Measurements from ENCODE around the gene ATG13. TPM values are rescaled to one million over a fixed set of nuclear protein-coding genes. Genes with fewer than 3 reads are reported as not detected.
"Not testable (repeated sequence)": the region's sequence is repeated elsewhere in the genome, so short reads cannot be mapped to it uniquely, and the experiment has no call there.

Gene ATG13
- total RNA-seq, 1 experiment from 2014 or later: 109 TPM

- no peak overlapping the region for H3K4me3 ChIP-seq
- ChIA-PET CTCF (no interaction called here), POLR2A (ENCODE audit: unreplicated experiment) (interaction anchor here (0.5 kb wide), 1 partner anchor 480 kb away, joined by 3 read pairs; no protein-coding TSS in a partner anchor)
- no TSS peak for BruUV-seq (replicated peaks)
- H3K36me3 ChIP-seq (ENCODE audit: low read depth): 0 out of 2 replicates have a peak, but pooled peaks cover 6% of the 10 kb centered on the region
- peaks cover 7% of the 10 kb centered on the region; the same call in 1 of the 2 replicates for H3F3A ChIP-seq (ENCODE audit: insufficient read depth, low read depth)
- no peak for DNase-seq
- no peak overlapping the region for H3K27ac ChIP-seq
- H2AFZ ChIP-seq: no peak overlapping the region
- intact Hi-C loops (cut with micrococcal nuclease; ENCODE audit: unreplicated experiment): no loop called here
- no peaks in the 10 kb centered on the region for H3K9me3 ChIP-seq (ENCODE audit: insufficient read depth, low read depth)
- H3K4me2 ChIP-seq: no peak overlapping the region
- no peaks in the 10 kb centered on the region for H3K9me2 ChIP-seq (ENCODE audit: insufficient read depth)
- TF ChIP-seq CTCF (conservative IDR thresholded peaks at IDR 0.05) (no peak), EZH2 (IDR thresholded peaks at IDR 0.05; ENCODE audit: low read depth) (no peak)
- no peaks in the 10 kb centered on the region for H3K4me1 ChIP-seq (replicated peaks; ENCODE audit: insufficient read depth)
- peaks cover 85% of the 10 kb centered on the region for H3K79me2 ChIP-seq (ENCODE audit: low read depth)
- H4K20me1 ChIP-seq (ENCODE audit: insufficient read depth): peaks cover 24% of the 10 kb centered on the region
- H3K27me3 ChIP-seq (ENCODE audit: insufficient read depth, low read depth): no peaks in the 10 kb centered on the region
Measured at GRCh38 chr11:46574656-46575055, 42.7 kb upstream of the ATG13 start.

DNA sequence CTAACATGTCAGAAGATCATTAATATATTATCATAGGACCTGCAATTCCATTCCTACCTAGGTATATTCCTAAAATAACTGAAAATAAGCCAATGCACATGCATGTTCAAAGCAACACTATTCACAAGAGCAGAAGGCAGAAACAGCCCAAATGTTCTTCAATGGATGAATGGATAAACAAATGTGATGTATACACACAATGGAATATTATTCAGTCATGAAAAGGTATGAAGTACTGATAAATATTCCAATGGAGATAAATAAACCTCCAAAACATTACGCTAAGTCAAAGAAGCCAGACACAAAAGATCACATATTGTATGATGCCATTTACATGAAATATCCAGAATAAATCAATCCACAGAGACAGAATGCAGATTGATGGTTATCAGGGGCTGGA is 40.3 kb upstream of the ATG13 start:
- Histone ChIP-seq H3K36me3 (ENCODE audit: low read depth) (0 out of 2 replicates have a peak, but pooled peaks cover 6% of the 10 kb centered on the region), H3K4me2 (no peak overlapping the region), H3K9me3 (ENCODE audit: insufficient read depth, low read depth) (no peaks in the 10 kb centered on the region), H3K79me2 (ENCODE audit: low read depth) (peaks cover 87% of the 10 kb centered on the region), H3F3A (ENCODE audit: insufficient read depth, low read depth) (peaks cover 7% of the 10 kb centered on the region; the same call in 1 of the 2 replicates), H3K9me2 (ENCODE audit: insufficient read depth) (no peaks in the 10 kb centered on the region), H3K4me3 (no peak overlapping the region), H3K27ac (0 out of 2 replicates have a peak overlapping the region, but pooled peaks have one; percentile 14), H3K27me3 (ENCODE audit: insufficient read depth, low read depth) (no peaks in the 10 kb centered on the region), H3K4me1 (replicated peaks; ENCODE audit: insufficient read depth) (no peaks in the 10 kb centered on the region), H2AFZ (no peak overlapping the region), H4K20me1 (ENCODE audit: insufficient read depth) (peaks cover 29% of the 10 kb centered on the region)
- BruUV-seq (replicated peaks): no TSS peak
- intact Hi-C loops (cut with micrococcal nuclease; ENCODE audit: unreplicated experiment): no loop called here
- ChIA-PET POLR2A (ENCODE audit: unreplicated experiment) (no interaction called here), CTCF (no interaction called here)
- DNase-seq: no peak
- no peak for TF ChIP-seq EZH2 (IDR thresholded peaks at IDR 0.05; ENCODE audit: low read depth)
- no peak for TF ChIP-seq CTCF (conservative IDR thresholded peaks at IDR 0.05)

- H3K27ac ChIP-seq: no peak overlapping the region
- H3K27me3 ChIP-seq (ENCODE audit: insufficient read depth, low read depth): no peaks in the 10 kb centered on the region
- H2AFZ ChIP-seq: no peak overlapping the region
- no peak overlapping the region for H3K4me2 ChIP-seq
- no peaks in the 10 kb centered on the region for H3K9me3 ChIP-seq (ENCODE audit: insufficient read depth, low read depth)
- H3K36me3 ChIP-seq (ENCODE audit: low read depth): peaks cover 4% of the 10 kb centered on the region; the same call in 1 of the 2 replicates
- H4K20me1 ChIP-seq (ENCODE audit: insufficient read depth): peaks cover 32% of the 10 kb centered on the region
- peaks cover 81% of the 10 kb centered on the region for H3K79me2 ChIP-seq (ENCODE audit: low read depth)
- H3K4me3 ChIP-seq: no peak overlapping the region
- DNase-seq: no peak
- H3K4me1 ChIP-seq (replicated peaks; ENCODE audit: insufficient read depth): no peaks in the 10 kb centered on the region
- TF ChIP-seq EZH2 (IDR thresholded peaks at IDR 0.05; ENCODE audit: low read depth): no peak
- no peak for TF ChIP-seq CTCF (conservative IDR thresholded peaks at IDR 0.05)
- ChIA-PET POLR2A (ENCODE audit: unreplicated experiment) (no interaction called here), CTCF (no interaction called here)
- intact Hi-C loops (cut with micrococcal nuclease; ENCODE audit: unreplicated experiment): no loop called here
- H3F3A ChIP-seq (ENCODE audit: insufficient read depth, low read depth): no peaks in the 10 kb centered on the region; the same call in 1 of the 2 replicates
- BruUV-seq (replicated peaks): no TSS peak
- no peaks in the 10 kb centered on the region for H3K9me2 ChIP-seq (ENCODE audit: insufficient read depth)
Measured at GRCh38 chr11:46582588-46582987, 34.8 kb upstream of the ATG13 start.

DNA sequence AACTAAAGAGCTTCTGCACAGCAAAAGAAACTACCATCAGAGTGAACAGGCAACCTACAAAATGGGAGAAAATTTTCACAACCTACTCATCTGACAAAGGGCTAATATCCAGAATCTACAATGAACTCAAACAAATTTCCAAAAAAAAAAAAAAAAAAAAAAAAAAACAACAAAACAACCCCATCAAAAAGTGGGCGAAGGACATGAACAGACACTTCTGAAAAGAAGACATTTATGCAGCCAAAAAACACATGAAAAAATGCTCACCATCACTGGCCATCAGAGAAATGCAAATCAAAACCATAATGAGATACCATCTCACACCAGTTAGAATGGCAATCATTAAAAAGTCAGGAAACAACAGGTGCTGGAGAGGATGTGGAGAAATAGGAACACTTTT is 33.8 kb upstream of the ATG13 start:
- H3K4me3 ChIP-seq; POLR2A ChIA-PET (ENCODE audit: unreplicated experiment); H3K9me3 ChIP-seq (ENCODE audit: insufficient read depth, low read depth); CTCF ChIA-PET; H3K36me3 ChIP-seq (ENCODE audit: low read depth); H3K4me2 ChIP-seq; intact Hi-C loops (cut with micrococcal nuclease; ENCODE audit: unreplicated experiment); BruUV-seq (replicated peaks); H3K4me1 ChIP-seq (replicated peaks; ENCODE audit: insufficient read depth); H3K27me3 ChIP-seq (ENCODE audit: insufficient read depth, low read depth); H2AFZ ChIP-seq; DNase-seq; H3K27ac ChIP-seq; H3F3A ChIP-seq (ENCODE audit: insufficient read depth, low read depth); H3K9me2 ChIP-seq (ENCODE audit: insufficient read depth): not testable (repeated sequence)
- Histone ChIP-seq H4K20me1 (ENCODE audit: insufficient read depth) (peaks cover 39% of the 10 kb centered on the region), H3K79me2 (ENCODE audit: low read depth) (peaks cover 81% of the 10 kb centered on the region)

Measured in PC-9 (cell line).